ENCODE results near the gene LANCL2. TPM values are rescaled to one million over a fixed set of nuclear protein-coding genes. Genes with fewer than 3 reads are reported as not detected.
A peak's percentile ranks its signal among the peaks of the same experiment; 100 is the strongest.

The LANCL2 gene
- total RNA-seq, 1 donor from 2014 or later, result 7.1 TPM

- Histone ChIP-seq H3K4me2 (no peak overlapping the region), H3K27me3 (no peaks in the 10 kb centered on the region), H3K9ac (no peak overlapping the region), H3K4me1 (peaks cover 6% of the 10 kb centered on the region), H3K27ac (no peak overlapping the region), H3K9me3 (ENCODE audit: low read depth) (no peaks in the 10 kb centered on the region), H2AFZ (replicated peaks) (no peak overlapping the region), H3K36me3 (no peaks in the 10 kb centered on the region), H4K20me1 (ENCODE audit: low read depth) (no peaks in the 10 kb centered on the region), H3K4me3 (no peak overlapping the region), H3K79me2 (ENCODE audit: low read depth) (no peaks in the 10 kb centered on the region), H3F3A (ENCODE audit: low read depth) (peaks cover 13% of the 10 kb centered on the region)
- no peak overlapping the region for H3K27ac Mint-ChIP-seq
- no peak overlapping the region for H3K4me3 Mint-ChIP-seq
- H3K36me3 Mint-ChIP-seq, result no peaks in the 10 kb centered on the region
- H3K4me1 Mint-ChIP-seq, result peaks cover 18% of the 10 kb centered on the region
- no peak for TF ChIP-seq EZH2 (IDR thresholded peaks at IDR 0.05)
- TF ChIP-seq, protein P1, sequence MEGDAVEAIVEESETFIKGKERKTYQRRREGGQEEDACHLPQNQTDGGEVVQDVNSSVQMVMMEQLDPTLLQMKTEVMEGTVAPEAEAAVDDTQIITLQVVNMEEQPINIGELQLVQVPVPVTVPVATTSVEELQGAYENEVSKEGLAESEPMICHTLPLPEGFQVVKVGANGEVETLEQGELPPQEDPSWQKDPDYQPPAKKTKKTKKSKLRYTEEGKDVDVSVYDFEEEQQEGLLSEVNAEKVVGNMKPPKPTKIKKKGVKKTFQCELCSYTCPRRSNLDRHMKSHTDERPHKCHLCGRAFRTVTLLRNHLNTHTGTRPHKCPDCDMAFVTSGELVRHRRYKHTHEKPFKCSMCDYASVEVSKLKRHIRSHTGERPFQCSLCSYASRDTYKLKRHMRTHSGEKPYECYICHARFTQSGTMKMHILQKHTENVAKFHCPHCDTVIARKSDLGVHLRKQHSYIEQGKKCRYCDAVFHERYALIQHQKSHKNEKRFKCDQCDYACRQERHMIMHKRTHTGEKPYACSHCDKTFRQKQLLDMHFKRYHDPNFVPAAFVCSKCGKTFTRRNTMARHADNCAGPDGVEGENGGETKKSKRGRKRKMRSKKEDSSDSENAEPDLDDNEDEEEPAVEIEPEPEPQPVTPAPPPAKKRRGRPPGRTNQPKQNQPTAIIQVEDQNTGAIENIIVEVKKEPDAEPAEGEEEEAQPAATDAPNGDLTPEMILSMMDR (IDR thresholded peaks at IDR 0.05), result no peak
- no peak for TF ChIP-seq EZH2phosphoT487 (IDR thresholded peaks at IDR 0.05)
- no peaks in the 10 kb centered on the region for H3K9me3 Mint-ChIP-seq
- H3K27me3 Mint-ChIP-seq (ENCODE audit: insufficient read depth, low read depth), result peaks cover 2% of the 10 kb centered on the region
- DNase-seq (ENCODE audit: low spot score), result no peak
These were observed 3.6 kb upstream of the LANCL2 start for GRCh38 chr7:55361560-55361959.

GRCh38 chr7:55362927-55363326 is 2.2 kb upstream of the LANCL2 start:
- H3K36me3 Mint-ChIP-seq, result peaks cover 2% of the 10 kb centered on the region
- peaks cover 13% of the 10 kb centered on the region for H3F3A ChIP-seq (ENCODE audit: low read depth)
- H3K9me3 ChIP-seq (ENCODE audit: low read depth), result no peaks in the 10 kb centered on the region
- H2AFZ ChIP-seq (replicated peaks), result no peak overlapping the region
- no peak for DNase-seq (ENCODE audit: low spot score)
- peaks cover 2% of the 10 kb centered on the region for H3K27me3 Mint-ChIP-seq (ENCODE audit: insufficient read depth, low read depth)
- no peaks in the 10 kb centered on the region for H3K27me3 ChIP-seq
- no peak overlapping the region for H3K4me3 ChIP-seq
- no peak overlapping the region for H3K27ac ChIP-seq
- H3K79me2 ChIP-seq (ENCODE audit: low read depth), result no peaks in the 10 kb centered on the region
- no peaks in the 10 kb centered on the region for H4K20me1 ChIP-seq (ENCODE audit: low read depth)
- H3K4me3 Mint-ChIP-seq, result no peak overlapping the region
- peaks cover 6% of the 10 kb centered on the region for H3K4me1 ChIP-seq
- peaks cover 31% of the 10 kb centered on the region for H3K4me1 Mint-ChIP-seq
- TF ChIP-seq, protein P1 (IDR thresholded peaks at IDR 0.05), result no peak
- TF ChIP-seq EZH2 (IDR thresholded peaks at IDR 0.05) (no peak), EZH2phosphoT487 (IDR thresholded peaks at IDR 0.05) (no peak)
- H3K36me3 ChIP-seq, result no peaks in the 10 kb centered on the region
- no peak overlapping the region for H3K27ac Mint-ChIP-seq
- H3K4me2 ChIP-seq, result no peak overlapping the region
- no peak overlapping the region for H3K9ac ChIP-seq
- no peaks in the 10 kb centered on the region for H3K9me3 Mint-ChIP-seq

- no peaks in the 10 kb centered on the region for H4K20me1 ChIP-seq (ENCODE audit: low read depth)
- no peak overlapping the region for H3K9ac ChIP-seq
- peaks cover 6% of the 10 kb centered on the region for H3K4me1 ChIP-seq
- Mint-ChIP-seq H3K9me3 (no peaks in the 10 kb centered on the region), H3K27me3 (ENCODE audit: insufficient read depth, low read depth) (peaks cover 2% of the 10 kb centered on the region), H3K27ac (peak overlapping the region; percentile 70), H3K36me3 (peaks cover 3% of the 10 kb centered on the region), H3K4me3 (peak overlapping the region; percentile 95), H3K4me1 (peaks cover 35% of the 10 kb centered on the region)
- no peak for DNase-seq (ENCODE audit: low spot score)
- TF ChIP-seq EZH2 (IDR thresholded peaks at IDR 0.05), result no peak
- TF ChIP-seq, protein P1 (IDR thresholded peaks at IDR 0.05), result no peak
- TF ChIP-seq EZH2phosphoT487 (IDR thresholded peaks at IDR 0.05), result no peak
- H3F3A ChIP-seq (ENCODE audit: low read depth), result peaks cover 13% of the 10 kb centered on the region
- no peaks in the 10 kb centered on the region for H3K79me2 ChIP-seq (ENCODE audit: low read depth)
- no peak overlapping the region for H3K27ac ChIP-seq
- no peaks in the 10 kb centered on the region for H3K27me3 ChIP-seq
- no peak overlapping the region for H2AFZ ChIP-seq (replicated peaks)
- no peaks in the 10 kb centered on the region for H3K9me3 ChIP-seq (ENCODE audit: low read depth)
- H3K36me3 ChIP-seq, result no peaks in the 10 kb centered on the region
- no peak overlapping the region for H3K4me3 ChIP-seq
- H3K4me2 ChIP-seq, result no peak overlapping the region
These were observed 1.6 kb upstream of the LANCL2 start for GRCh38 chr7:55363386-55364170.

Data from neural progenitor cell (in vitro differentiated cells).